Heart right ventricle (tissue), 16 donors: Measurements from ENCODE around the gene EFNB3. TPM values are rescaled to one million over a fixed set of nuclear protein-coding genes. Genes with fewer than 3 reads are reported as not detected.

Experiments
- ATAC-seq, 8 donors: fragments of 200-7000 bp; cut with Tn5 transposase; one replicate each; pipeline ENCODE4 v1.9.1; 2020; ENCODE audit warnings: mild to moderate bottlenecking in 8 of 8, moderate library complexity in 8 of 8, moderate number of reproducible peaks in 1 of 8
- DNase-seq, 2 donors: peaks; one replicate each; pipeline ENCODE4 v3.0.0-alpha.2; 2020
- H3K27ac ChIP-seq, 10 donors: fragments of 200-600 bp; sonication (generic) in 2 of 10; one replicate each; pipeline versions ENCODE4 v1.5.0 to v1.8.0; 2020 to 2022; ENCODE audit warnings: mild to moderate bottlenecking in 3 of 10
- H3K27me3 ChIP-seq, 7 donors: fragments of 200-600 bp; one replicate each; pipeline ENCODE4 v1.8.0; 2021 to 2022; ENCODE audit warnings: mild to moderate bottlenecking in 2 of 7
- H3K36me3 ChIP-seq, 9 donors: fragments of 200-600 bp; sonication (generic) in 1 of 9; one replicate each; pipeline versions ENCODE4 v1.5.0 to v1.8.0; 2020 to 2022; ENCODE audit warnings: mild to moderate bottlenecking in 2 of 9
- H3K4me1 ChIP-seq, 9 donors: fragments of 200-600 bp; sonication (generic) in 1 of 9; one replicate each; pipeline versions ENCODE4 v1.5.0 to v1.8.0; 2020 to 2022; ENCODE audit warnings: mild to moderate bottlenecking in 4 of 9
- H3K4me3 ChIP-seq, 10 donors: fragments of 200-600 bp; sonication (generic) in 2 of 10; one replicate each; pipeline versions ENCODE4 v1.5.0 to v1.8.0; 2020 to 2022; ENCODE audit warnings: mild to moderate bottlenecking in 7 of 10, moderate library complexity in 2 of 10
- H3K9me3 ChIP-seq, 11 donors: fragments of 200-600 bp in 10 of 11; sonication (generic) in 2 of 11; one replicate each; pipeline versions ENCODE4 v1.5.0 to v1.8.0; 2013 to 2022; ENCODE audit warnings: mild to moderate bottlenecking in 2 of 11, control low read depth in 1 of 11, moderate library complexity in 1 of 11
- CTCF ChIP-seq, 9 donors: fragments of 200-600 bp; sonication (generic) in 2 of 9; IDR thresholded peaks; one replicate each; pipeline versions ENCODE4 v1.5.0 to v1.8.0; 2021 to 2022; ENCODE audit warnings: antibody characterized with exemption in 9 of 9, mild to moderate bottlenecking in 5 of 9, moderate library complexity in 1 of 9
- WGBS, 2 donors: extraction: QIAGEN DNeasy Blood & Tissue Kit; methylation state at CpG; one replicate each; pipeline ENCODE4 v1.1.7; 2013; ENCODE audit warnings: inconsistent platforms in 1 of 2; 5-methylcytosine and 5-hydroxymethylcytosine counted together
- intact Hi-C, 10 donors: fragments of 100-400 bp; cut with DNase I; formaldehyde crosslinking; loops; one replicate each; pipeline versions ENCODE4 v1.11.1 to v1.14.2; 2022
- polyA plus RNA-seq, 2 donors: library from polyadenylated mRNA; stranded (reverse); fragments of 200-250 nt; gene quantifications; one replicate each; pipeline ENCODE4 v1.2.3, GENCODE V29; 2013
- total RNA-seq, 10 donors: library from RNA; stranded (reverse); fragmentation: NEBNext Ultra II Directional in 3 of 10; extraction: Animal tissue kit (Norgen Biotek cat#: 25700) in 3 of 10; gene quantifications; one replicate each; pipeline versions ENCODE4 v1.2.1 to v1.2.4, GENCODE V29; 2021 to 2023
- donor health status: Arrhythmogenic right ventricular cardiomyopathy.
- donor health status: ischemic (EF 13 %, LVEDD 7.1; RV severe dilation, severe dysfunction).
- donor health status: healthy with polysubstance abuse.
- donor health status: DM: no; HTN: yes; CAD: no.
- donor health status: DM: no; HTN: no; CAD: no.
- donor health status: ischemic (EF 25% LVEDD 6.9; RV normal size, moderate dysfunction).
- donor health status: ischemic (EF 25% LVEDD 5.7; RV mildly dilated, moderate dysfunction).
- donor health status: healthy.
- donor health status: DM: yes; HTN: yes; CAD: no.
- donor health status: Ischemic cardiomyopathy.
- donor health status: ischemic (EF 35%, LVEDD 5.7; RV mildly dilated, moderate dysfunction).
- donor health status: nonischemic (EF 11% LVEDD 7.7; RV severe dilation, severe dysfunction).
- donor health status: DM: yes; HTN: yes; CAD: no.
- donor health status: PGD.
- donor health status: ischemic (EF 29% LVEDD 5.4; RV normal size, mild dysfunction).
- donor health status: nonischemic (EF 23%, LVEDD 6.1; RV moderate dilation, normal function).

EFNB3 gene
- total and polyA plus RNA-seq, 12 donors, result 0.17 to 1.3 (median 0.53) TPM

DNA sequence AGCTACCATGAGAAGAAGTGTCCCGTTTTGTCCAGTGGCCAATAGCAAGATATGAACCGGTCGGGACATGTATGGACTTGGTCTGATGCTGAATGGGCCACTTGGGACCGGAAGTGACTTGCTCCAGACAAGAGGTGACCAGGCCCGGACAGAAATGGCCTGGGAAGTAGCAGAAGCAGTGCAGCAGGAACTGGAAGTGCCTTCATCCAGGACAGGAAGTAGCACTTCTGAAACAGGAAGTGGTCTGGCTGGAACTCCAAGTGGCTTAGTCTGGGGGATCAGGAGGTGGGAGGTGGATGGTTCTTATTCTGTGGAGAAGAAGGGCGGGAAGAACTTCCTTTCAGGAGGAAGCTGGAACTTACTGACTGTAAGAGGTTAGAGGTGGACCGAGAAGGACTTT is 5.3 kb downstream of the EFNB3 start:
- Histone ChIP-seq H3K4me1 (peaks cover 0 to 11% (median 6%) of the 10 kb centered on the region in 9 donors), H3K4me3 (no peak overlapping the region), H3K27ac (no peak overlapping the region), H3K36me3 (no peaks in the 10 kb centered on the region), H3K9me3 (no peaks in the 10 kb centered on the region), H3K27me3 (peaks cover 5 to 73% (median 58%) of the 10 kb centered on the region in 7 donors)
- WGBS, 2 donors, result 54 to 61% methylated on average over 7 of the region's 7 CpGs
- DNase-seq, result no peak
- intact Hi-C loops, result no loop called here
- no peak for TF ChIP-seq CTCF (IDR thresholded peaks at IDR 0.05)
- no peak for ATAC-seq

- intact Hi-C loops, result no loop called here
- no peaks in the 10 kb centered on the region for H3K36me3 ChIP-seq
- WGBS, 2 donors, result 85 to 94% methylated on average over 7 of the region's 7 CpGs
- TF ChIP-seq CTCF (IDR thresholded peaks at IDR 0.05), result no peak
- no peak overlapping the region for H3K27ac ChIP-seq
- H3K4me1 ChIP-seq, result peaks cover 0 to 10% (median 0%) of the 10 kb centered on the region in 9 donors
- DNase-seq (no peak), ATAC-seq (no peak)
- H3K27me3 ChIP-seq, result peaks cover 4 to 67% (median 59%) of the 10 kb centered on the region in 7 donors
- no peak overlapping the region for H3K4me3 ChIP-seq
- no peaks in the 10 kb centered on the region for H3K9me3 ChIP-seq
These were observed 6.2 kb downstream of the EFNB3 start for GRCh38 chr17:7711051-7711755.

- ATAC-seq (no peak), DNase-seq (no peak)
- TF ChIP-seq CTCF (IDR thresholded peaks at IDR 0.05), result no peak
- H3K9me3 ChIP-seq, result no peaks in the 10 kb centered on the region
- WGBS, 2 donors, result 20% methylated on average over 19 of the region's 19 CpGs
- no peaks in the 10 kb centered on the region for H3K36me3 ChIP-seq
- H3K27me3 ChIP-seq, result peaks cover 4 to 60% (median 52%) of the 10 kb centered on the region in 7 donors
- intact Hi-C loops, result no loop called here
- H3K27ac ChIP-seq, result no peak overlapping the region
- peaks cover 3 to 21% (median 6%) of the 10 kb centered on the region in 9 donors for H3K4me1 ChIP-seq
- no peak overlapping the region for H3K4me3 ChIP-seq
These were observed 7.2 kb downstream of the EFNB3 start for GRCh38 chr17:7712111-7712771.

GRCh38 chr17:7713782-7714181 is 8.8 kb downstream of the EFNB3 start:
- Histone ChIP-seq H3K4me3 (no peak overlapping the region), H3K9me3 (no peaks in the 10 kb centered on the region), H3K27ac (no peak overlapping the region), H3K36me3 (no peaks in the 10 kb centered on the region), H3K27me3 (peaks cover 4 to 71% (median 52%) of the 10 kb centered on the region in 7 donors), H3K4me1 (peaks cover 3 to 31% (median 8%) of the 10 kb centered on the region in 9 donors)
- no peak for TF ChIP-seq CTCF (IDR thresholded peaks at IDR 0.05)
- ATAC-seq (no peak), DNase-seq (no peak)
- 41 to 45% methylated on average over 9 of the region's 9 CpGs for WGBS, 2 donors
- intact Hi-C loops, result no loop called here
